ENCODE data around the gene HNF4A. TPM values are rescaled to one million over a fixed set of nuclear protein-coding genes. Genes with fewer than 3 reads are reported as not detected.
A peak's percentile ranks its signal among the peaks of the same experiment; 100 is the strongest.

HNF4A gene
- total and polyA plus RNA-seq, 2 of the 13 experiments (the other 11 are each of a cell fraction or from before 2014, with no cell fraction given), result 80.9 to 169 TPM

- TF ChIP-seq, protein P1, sequence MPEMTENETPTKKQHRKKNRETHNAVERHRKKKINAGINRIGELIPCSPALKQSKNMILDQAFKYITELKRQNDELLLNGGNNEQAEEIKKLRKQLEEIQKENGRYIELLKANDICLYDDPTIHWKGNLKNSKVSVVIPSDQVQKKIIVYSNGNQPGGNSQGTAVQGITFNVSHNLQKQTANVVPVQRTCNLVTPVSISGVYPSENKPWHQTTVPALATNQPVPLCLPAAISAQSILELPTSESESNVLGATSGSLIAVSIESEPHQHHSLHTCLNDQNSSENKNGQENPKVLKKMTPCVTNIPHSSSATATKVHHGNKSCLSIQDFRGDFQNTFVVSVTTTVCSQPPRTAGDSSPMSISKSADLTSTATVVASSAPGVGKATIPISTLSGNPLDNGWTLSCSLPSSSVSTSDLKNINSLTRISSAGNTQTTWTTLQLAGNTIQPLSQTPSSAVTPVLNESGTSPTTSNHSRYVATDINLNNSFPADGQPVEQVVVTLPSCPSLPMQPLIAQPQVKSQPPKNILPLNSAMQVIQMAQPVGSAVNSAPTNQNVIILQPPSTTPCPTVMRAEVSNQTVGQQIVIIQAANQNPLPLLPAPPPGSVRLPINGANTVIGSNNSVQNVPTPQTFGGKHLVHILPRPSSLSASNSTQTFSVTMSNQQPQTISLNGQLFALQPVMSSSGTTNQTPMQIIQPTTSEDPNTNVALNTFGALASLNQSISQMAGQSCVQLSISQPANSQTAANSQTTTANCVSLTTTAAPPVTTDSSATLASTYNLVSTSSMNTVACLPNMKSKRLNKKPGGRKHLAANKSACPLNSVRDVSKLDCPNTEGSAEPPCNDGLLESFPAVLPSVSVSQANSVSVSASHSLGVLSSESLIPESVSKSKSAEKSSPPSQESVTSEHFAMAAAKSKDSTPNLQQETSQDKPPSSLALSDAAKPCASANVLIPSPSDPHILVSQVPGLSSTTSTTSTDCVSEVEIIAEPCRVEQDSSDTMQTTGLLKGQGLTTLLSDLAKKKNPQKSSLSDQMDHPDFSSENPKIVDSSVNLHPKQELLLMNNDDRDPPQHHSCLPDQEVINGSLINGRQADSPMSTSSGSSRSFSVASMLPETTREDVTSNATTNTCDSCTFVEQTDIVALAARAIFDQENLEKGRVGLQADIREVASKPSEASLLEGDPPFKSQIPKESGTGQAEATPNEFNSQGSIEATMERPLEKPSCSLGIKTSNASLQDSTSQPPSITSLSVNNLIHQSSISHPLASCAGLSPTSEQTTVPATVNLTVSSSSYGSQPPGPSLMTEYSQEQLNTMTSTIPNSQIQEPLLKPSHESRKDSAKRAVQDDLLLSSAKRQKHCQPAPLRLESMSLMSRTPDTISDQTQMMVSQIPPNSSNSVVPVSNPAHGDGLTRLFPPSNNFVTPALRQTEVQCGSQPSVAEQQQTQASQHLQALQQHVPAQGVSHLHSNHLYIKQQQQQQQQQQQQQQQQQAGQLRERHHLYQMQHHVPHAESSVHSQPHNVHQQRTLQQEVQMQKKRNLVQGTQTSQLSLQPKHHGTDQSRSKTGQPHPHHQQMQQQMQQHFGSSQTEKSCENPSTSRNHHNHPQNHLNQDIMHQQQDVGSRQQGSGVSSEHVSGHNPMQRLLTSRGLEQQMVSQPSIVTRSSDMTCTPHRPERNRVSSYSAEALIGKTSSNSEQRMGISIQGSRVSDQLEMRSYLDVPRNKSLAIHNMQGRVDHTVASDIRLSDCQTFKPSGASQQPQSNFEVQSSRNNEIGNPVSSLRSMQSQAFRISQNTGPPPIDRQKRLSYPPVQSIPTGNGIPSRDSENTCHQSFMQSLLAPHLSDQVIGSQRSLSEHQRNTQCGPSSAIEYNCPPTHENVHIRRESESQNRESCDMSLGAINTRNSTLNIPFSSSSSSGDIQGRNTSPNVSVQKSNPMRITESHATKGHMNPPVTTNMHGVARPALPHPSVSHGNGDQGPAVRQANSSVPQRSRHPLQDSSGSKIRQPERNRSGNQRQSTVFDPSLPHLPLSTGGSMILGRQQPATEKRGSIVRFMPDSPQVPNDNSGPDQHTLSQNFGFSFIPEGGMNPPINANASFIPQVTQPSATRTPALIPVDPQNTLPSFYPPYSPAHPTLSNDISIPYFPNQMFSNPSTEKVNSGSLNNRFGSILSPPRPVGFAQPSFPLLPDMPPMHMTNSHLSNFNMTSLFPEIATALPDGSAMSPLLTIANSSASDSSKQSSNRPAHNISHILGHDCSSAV (CRISPR knock-in tag; IDR thresholded peaks at IDR 0.05; ENCODE audit: borderline replicate concordance), result no peak
- no peak; the same call in 1 of the 2 replicates for TF ChIP-seq ZC3H4 (CRISPR knock-in tag; IDR thresholded peaks at IDR 0.05; ENCODE audit: borderline replicate concordance)
- peak; percentile 5; the same call in 1 of the 2 replicates for TF ChIP-seq FOXA3 (CRISPR knock-in tag; IDR thresholded peaks at IDR 0.05)
- no peak; the same call in 1 of the 2 replicates for TF ChIP-seq THAP11 (CRISPR knock-in tag; IDR thresholded peaks at IDR 0.05)
- TF ChIP-seq RCOR2 (CRISPR knock-in tag; IDR thresholded peaks at IDR 0.05), result no peak
- TF ChIP-seq ZFYVE20 (CRISPR knock-in tag; IDR thresholded peaks at IDR 0.05; ENCODE audit: borderline replicate concordance, low read depth), result peak; percentile 78
- no peak for TF ChIP-seq CREM (IDR thresholded peaks at IDR 0.05)
- no peak for TF ChIP-seq CREM (CRISPR knock-in tag; IDR thresholded peaks at IDR 0.05)
- TF ChIP-seq ZSCAN20 (CRISPR knock-in tag; IDR thresholded peaks at IDR 0.05; ENCODE audit: borderline replicate concordance), result no peak
- 0 out of 2 replicates have a peak, but pooled peaks have one; percentile 37 for TF ChIP-seq CENPT (CRISPR knock-in tag; IDR thresholded peaks at IDR 0.05; ENCODE audit: low read depth)
- TF ChIP-seq, protein P2, sequence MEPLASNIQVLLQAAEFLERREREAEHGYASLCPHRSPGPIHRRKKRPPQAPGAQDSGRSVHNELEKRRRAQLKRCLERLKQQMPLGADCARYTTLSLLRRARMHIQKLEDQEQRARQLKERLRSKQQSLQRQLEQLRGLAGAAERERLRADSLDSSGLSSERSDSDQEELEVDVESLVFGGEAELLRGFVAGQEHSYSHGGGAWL (CRISPR knock-in tag; IDR thresholded peaks at IDR 0.05), result no peak
- TF ChIP-seq LCORL (IDR thresholded peaks at IDR 0.05), result 0 out of 2 replicates have a peak, but pooled peaks have one; percentile 11
- 0 out of 2 replicates have a peak, but pooled peaks have one; percentile 9 for TF ChIP-seq LCORL (CRISPR knock-in tag; IDR thresholded peaks at IDR 0.05)
- no peak for TF ChIP-seq ZMYM4 (CRISPR knock-in tag; IDR thresholded peaks at IDR 0.05)
- TF ChIP-seq, protein P3, sequence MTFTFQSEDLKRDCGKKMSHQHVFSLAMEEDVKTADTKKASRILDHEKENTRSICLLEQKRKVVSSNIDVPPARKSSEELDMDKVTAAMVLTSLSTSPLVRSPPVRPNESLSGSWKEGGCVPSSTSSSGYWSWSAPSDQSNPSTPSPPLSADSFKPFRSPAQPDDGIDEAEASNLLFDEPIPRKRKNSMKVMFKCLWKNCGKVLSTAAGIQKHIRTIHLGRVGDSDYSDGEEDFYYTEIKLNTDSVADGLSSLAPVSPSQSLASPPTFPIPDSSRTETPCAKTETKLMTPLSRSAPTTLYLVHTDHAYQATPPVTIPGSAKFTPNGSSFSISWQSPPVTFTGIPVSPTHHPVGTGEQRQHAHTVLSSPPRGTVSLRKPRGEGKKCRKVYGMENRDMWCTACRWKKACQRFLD (CRISPR knock-in tag; IDR thresholded peaks at IDR 0.05; ENCODE audit: borderline replicate concordance), result peak; percentile 76; the same call in 1 of the 2 replicates
- no peak for TF ChIP-seq ERF (CRISPR knock-in tag; IDR thresholded peaks at IDR 0.05)
- TF ChIP-seq MEF2D (CRISPR knock-in tag; IDR thresholded peaks at IDR 0.05), result no peak
- TF ChIP-seq CBFB (CRISPR knock-in tag; IDR thresholded peaks at IDR 0.05), result no peak
Measured at GRCh38 chr20:44404204-44405181, 49.0 kb downstream of the HNF4A start (continued).
